ENCODE measurements around the gene ZBTB33.

ZBTB33 gene, protein sequence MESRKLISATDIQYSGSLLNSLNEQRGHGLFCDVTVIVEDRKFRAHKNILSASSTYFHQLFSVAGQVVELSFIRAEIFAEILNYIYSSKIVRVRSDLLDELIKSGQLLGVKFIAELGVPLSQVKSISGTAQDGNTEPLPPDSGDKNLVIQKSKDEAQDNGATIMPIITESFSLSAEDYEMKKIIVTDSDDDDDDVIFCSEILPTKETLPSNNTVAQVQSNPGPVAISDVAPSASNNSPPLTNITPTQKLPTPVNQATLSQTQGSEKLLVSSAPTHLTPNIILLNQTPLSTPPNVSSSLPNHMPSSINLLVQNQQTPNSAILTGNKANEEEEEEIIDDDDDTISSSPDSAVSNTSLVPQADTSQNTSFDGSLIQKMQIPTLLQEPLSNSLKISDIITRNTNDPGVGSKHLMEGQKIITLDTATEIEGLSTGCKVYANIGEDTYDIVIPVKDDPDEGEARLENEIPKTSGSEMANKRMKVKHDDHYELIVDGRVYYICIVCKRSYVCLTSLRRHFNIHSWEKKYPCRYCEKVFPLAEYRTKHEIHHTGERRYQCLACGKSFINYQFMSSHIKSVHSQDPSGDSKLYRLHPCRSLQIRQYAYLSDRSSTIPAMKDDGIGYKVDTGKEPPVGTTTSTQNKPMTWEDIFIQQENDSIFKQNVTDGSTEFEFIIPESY

GRCh38 chrX:120250522-120251271, at the start of gene ZBTB33:
TSS of gene ZBTB33 (plus strand) at chrX:120250812. CDS start at chrX:120253416, 2,604 bp downstream.
- peak; percentile 92 for DNase-seq

DNA sequence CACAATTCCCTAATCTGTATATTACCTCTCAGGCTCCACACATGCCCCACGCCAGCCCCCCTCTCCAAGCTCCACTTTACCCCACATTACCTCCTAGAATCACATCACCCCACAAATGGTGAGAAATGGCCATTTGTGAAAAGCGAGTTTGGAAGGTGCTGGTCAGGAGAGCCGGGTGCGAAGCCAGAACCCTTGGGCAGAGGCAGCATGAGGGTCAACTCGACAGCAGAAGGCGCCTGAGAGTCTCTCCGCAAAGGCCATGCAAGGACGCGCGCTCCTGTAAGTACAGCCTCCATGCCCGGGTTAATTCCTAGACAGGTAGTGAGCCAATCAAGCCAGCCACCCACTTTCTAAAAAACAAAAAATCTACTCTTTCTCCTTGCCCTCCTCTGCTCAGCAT, 49.8 kb upstream of the ZBTB33 start:
- DNase-seq = no peak

- DNase-seq = no peak
Observed at GRCh38 chrX:120205816-120206753, 44.5 kb upstream of the ZBTB33 start.

DNA sequence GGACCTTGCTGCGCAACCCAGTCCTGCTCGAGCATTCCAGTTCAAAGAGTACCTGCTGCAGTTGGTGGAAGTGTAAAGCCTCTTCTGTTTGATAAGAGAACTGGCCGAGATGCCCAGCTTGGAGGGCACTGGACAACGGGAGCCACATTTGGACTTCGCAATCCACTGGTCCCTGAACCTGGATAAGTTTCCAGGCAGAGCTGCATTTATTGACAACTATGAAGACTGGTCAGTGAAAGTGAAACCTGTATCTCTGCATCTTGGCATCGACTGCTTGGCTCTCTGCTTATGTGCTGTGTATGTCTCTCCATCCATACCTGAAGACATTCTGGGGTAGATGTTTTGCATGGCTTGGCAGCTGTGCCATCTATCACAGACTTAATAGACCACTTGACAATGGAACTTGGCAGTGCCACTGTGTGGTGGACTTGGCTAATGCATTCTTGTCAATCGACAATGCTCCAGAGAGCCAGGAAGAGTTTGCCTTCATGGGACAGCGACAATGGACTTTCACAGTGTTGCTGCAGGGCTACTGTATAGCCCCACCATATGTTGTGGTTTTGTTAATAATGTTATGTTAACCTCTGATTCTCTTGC, 43.5 kb upstream of the ZBTB33 start:
- DNase-seq = no peak

GRCh38 chrX:120213438-120214265, 37.0 kb upstream of the ZBTB33 start:
- peak; percentile 69 for DNase-seq

DNA sequence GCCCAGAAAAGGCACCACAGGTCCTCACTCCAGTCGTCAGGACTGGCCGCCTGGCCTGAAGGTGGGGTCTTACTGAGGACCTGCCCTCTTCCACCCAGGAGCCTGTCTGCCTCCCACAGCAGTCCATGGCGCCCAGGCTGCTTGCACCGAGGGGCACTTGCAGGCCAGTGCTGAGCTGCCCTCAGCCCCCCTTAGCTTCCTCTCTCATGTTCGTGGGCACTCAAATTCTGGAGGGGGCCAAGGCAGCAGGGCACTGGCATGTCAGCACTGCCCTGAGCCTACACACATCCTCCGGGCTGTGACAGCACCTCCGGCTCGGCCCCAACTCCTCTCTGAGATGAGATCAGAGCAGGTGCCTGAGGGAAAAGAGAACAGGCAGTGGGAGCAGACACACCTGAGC, 27.2 kb upstream of the ZBTB33 start:
- no peak for DNase-seq

DNA sequence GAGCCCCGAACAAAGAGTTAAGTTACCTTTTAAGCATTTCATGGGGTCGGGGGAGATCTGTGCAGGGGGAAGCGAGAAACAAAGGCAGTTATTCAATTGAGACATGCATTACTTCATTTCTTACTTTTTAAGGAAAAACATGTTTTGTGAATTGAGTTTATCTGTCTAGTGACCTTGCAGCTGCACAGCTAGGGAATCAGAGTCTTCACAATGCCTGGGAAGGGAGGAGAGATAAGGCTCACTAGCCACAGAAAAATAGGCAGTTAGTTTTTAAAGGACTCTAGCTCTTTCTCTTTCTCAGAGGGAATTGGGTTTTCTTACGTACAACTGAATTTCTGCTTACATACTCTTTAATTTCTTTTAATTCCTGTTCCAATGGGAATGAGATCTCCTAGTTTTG, 26.2 kb upstream of the ZBTB33 start:
- DNase-seq = no peak

DNA sequence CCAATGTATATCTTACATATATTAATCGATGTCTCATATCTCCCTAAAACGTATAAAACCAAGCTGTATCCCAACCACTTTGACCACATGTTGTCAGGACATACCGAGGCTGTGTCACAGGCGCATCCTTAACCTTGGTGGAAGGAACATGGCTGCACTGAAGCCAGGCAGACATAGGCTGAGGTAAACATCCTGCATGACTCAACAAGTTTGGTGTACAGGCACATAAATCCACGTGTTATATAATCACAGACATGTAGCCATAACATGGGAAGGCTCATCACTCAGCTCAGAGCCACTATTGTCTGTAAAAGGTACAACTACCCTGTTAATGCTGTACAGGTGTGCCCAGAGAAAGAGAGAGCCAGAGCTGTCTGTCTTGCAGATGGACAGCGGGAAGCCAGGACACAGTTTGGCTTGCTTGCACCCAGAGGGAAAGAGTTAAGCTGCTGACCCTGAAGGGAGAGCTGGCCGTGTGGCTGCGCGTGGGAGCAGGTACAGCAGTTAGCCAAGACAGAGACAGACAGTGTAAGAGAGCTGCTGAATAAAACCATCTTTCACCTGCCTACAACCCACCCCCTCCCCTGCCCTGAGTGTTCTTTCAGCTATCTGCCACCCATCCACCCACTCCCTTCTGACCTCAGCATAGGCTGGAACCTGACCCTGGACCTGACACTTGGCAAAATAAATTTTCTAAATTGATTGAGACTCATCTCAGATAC, 22.3 kb upstream of the ZBTB33 start:
- DNase-seq = no peak

DNA sequence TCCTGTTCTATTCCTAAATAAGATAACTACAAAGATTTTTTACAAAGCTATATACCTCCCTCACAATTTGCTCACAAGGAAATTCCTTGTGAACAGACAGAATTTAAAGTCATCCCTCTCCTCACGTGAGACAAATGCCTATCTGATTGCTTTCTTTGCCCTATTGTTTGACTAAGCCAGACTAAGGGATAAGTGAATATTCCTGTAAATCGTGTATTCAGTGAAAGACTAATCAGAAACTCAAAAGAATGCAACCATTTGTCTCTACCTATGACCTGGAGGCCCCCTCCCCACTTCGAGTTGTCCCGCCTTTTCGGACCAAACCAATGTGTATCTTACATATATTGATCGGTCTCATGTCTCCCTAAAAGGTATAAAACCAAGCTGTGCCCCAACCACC, 15.3 kb upstream of the ZBTB33 start:
- no peak for DNase-seq

- no peak for DNase-seq
Observed at GRCh38 chrX:120236687-120237479, 13.7 kb upstream of the ZBTB33 start.

DNA sequence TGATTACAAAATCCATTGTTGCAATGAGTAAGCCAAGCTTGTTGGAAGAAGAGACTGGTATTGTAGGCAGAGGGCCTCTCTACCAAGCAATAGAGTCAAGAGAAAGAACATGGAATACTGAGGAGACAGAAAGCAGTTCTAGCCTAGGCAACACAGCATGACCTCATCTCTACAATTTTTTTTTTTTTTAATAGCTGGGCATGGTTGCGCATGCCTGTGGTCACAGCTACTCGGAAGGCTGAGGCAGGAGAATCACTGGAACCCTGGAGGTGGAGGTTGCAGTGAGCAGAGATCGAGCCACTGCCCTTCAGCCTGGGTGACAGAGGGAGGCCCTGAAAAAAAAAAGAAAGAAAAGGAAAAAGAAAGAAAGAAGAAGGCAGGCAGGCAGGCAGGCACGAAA, 11.7 kb upstream of the ZBTB33 start:
- DNase-seq = no peak

- no peak for DNase-seq
Observed at GRCh38 chrX:120242813-120243212, 7.8 kb upstream of the ZBTB33 start.

- no peak for DNase-seq
Observed at GRCh38 chrX:120244395-120244734, 6.2 kb upstream of the ZBTB33 start.

DNA sequence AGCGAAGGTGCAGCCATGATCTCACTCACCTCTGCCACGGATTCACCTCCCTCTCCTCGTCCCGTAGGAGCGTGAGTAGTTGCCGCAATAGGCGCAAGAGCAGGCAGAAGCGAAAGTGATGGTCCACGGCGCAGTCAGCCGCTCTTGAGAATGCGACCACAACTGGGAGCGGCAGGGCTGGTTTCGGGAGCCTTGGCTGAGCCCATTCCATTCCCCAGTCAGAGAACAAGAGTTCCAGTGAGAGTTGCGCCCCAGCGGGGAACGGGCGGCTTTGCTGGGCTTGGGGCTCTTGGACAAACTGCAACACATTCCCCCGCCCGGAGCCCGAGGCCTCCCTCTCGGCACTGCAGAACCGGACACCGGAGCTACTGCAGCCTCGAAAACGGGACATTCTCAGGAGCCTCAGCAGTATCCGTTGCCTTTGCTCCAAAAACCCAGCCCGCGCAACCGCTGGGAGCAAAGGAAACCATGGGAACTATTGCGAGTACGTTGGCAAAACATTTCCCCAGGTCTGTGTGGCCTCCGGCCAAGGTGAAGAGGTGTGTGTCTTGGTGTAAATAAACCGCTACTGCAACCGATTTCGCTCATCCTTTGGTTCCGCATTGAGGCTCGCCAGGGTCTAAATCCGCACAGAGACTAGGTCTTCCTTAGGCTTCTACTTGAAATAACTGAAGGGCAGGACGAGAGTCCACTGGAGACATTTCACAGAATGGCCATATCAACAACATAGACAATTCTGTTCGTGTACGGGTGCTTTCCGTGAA, 5.7 kb upstream of the ZBTB33 start:
- DNase-seq = peak; percentile 69

- DNase-seq = peak; percentile 27
Observed at GRCh38 chrX:120251471-120252011, 929 bp downstream of the ZBTB33 start.

DNA sequence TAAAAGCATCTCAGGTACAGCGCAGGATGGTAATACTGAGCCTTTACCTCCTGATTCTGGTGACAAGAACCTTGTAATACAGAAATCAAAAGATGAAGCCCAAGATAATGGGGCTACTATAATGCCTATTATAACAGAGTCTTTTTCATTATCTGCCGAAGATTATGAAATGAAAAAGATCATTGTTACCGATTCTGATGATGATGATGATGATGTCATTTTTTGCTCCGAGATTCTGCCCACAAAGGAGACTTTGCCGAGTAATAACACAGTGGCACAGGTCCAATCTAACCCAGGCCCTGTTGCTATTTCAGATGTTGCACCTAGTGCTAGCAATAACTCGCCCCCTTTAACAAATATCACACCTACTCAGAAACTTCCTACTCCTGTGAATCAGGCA, 3.2 kb downstream of the ZBTB33 start:
- DNase-seq = no peak

DNA sequence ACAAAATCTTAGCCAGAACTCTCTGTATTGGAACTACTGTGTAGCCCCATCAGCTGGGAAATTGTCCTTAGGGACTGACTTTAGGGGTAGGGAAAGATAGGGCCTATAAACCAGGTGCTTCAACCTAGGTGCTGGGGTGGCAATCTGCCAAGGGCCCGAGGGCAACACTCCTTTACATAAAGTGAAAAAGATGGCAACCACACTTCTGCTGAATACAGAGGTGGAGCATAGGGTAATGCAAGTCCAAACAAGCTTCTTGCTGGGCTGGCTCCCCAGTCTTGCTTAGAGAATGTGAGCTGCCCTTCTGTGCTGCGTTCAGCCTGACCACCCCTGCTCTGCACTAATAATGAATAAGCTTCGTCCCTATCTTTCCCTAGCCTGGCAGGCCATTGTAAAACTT, 9.8 kb downstream of the ZBTB33 start:
- DNase-seq = no peak

DNA sequence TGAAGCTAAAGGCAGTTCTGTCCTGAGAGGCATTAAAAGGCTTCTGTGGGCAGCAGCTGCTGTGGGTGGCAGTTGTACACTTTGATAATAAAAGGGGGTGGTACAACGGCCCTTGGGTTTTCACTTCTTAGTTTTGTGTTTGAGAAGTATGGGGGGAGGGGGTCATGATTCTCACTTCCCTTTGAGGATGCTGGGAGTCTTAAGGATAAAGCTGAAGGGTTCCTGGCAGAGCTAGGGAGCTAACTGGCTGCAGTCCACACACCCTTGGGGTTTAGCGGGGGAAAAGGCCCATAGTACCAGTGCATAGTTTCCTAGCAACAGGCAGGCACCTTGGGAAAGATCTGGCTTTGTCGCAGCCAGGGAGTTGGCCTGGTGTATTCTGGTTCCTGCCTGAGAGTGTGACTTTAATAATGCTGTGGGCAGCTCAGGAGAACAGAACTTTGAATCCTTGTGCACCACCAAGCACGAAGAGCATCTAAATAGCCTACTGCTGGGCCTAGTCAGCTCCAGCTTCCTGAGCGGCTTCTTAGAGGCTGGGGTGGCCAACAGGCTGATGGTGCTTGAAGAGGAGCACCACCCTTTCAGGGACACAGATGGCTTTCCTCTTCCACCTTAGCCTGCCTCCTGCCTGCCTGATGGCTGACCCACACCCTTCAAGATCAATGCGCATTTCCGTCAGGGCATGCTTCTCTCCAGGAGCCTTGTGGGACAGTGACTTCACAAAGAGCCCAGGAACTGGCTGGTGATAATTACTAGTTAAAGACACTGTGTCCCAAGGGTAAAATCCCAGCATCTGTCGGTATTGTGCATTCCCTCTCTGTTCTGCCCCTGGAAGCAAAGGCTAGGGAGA, 12.5 kb downstream of the ZBTB33 start:
- no peak for DNase-seq
